IMR-90 (cell line): ENCODE results near the gene RAB3GAP2. TPM values are rescaled to one million over a fixed set of nuclear protein-coding genes. Genes with fewer than 3 reads are reported as not detected.
A peak's percentile ranks its signal among the peaks of the same experiment; 100 is the strongest.

Source experiments
- ATAC-seq: fragments of 200-7000 bp; cut with Tn5 transposase; 2 replicates; pipeline ENCODE4 v1.9.1; 2020; ENCODE audit warnings: low read depth, mild to moderate bottlenecking, moderate library complexity
- BruUV-seq: library from RNA; stranded (reverse); fragments of 400-500 nt; replicated peaks from 2 replicates; lab custom pipeline; 2021; lab: Mats Ljungman, UMichigan
- CTCF ChIA-PET: fragments of 300-600 bp; formaldehyde crosslinking; extraction: SDS; loops from one replicate; lab custom pipeline; 2021; ENCODE audit warnings: antibody characterized with exemption; lab: Yijun Ruan, JAX
- POLR2A ChIA-PET: fragments of 300-600 bp; sonication (Branson Sonifier 250); formaldehyde crosslinking; loops from one replicate; lab custom pipeline; 2022; ENCODE audit warnings: antibody characterized with exemption; ENCODE audit not compliant: unreplicated experiment; lab: Charles Lee
- DNase-seq: peaks from one replicate; pipeline ENCODE4 v3.0.0; 2013
- H2AFZ ChIP-seq: replicated peaks from 2 replicates; pipeline ENCODE3; 2013; ENCODE audit warnings: low read length, mild to moderate bottlenecking; ENCODE audit not compliant: poor library complexity
- H2AK5ac ChIP-seq: 2 replicates; pipeline ENCODE4 v1.6.1; 2013; ENCODE audit warnings: low read depth, low read length, inconsistent platforms
- H2AK9ac ChIP-seq: replicated peaks from 2 replicates; pipeline ENCODE3; 2013; ENCODE audit warnings: mild to moderate bottlenecking, low read depth, low read length, moderate library complexity; ENCODE audit not compliant: poor library complexity
- H2BK120ac ChIP-seq: 2 replicates; pipeline ENCODE4 v1.6.1; 2013; ENCODE audit warnings: low read depth, low read length, inconsistent platforms
- H2BK15ac ChIP-seq: 3 replicates; pipeline ENCODE4 v1.6.1; 2013; ENCODE audit warnings: low read depth, low read length, inconsistent platforms
- H2BK20ac ChIP-seq: 2 replicates; pipeline ENCODE4 v1.6.1; 2013; ENCODE audit warnings: low read depth, mild to moderate bottlenecking, inconsistent platforms, low read length, moderate library complexity
- H2BK5ac ChIP-seq: 2 replicates; pipeline ENCODE4 v1.6.1; 2013; ENCODE audit warnings: mild to moderate bottlenecking, low read depth, low read length, inconsistent platforms; ENCODE audit not compliant: poor library complexity, severe bottlenecking
- H3K14ac ChIP-seq: replicated peaks from 2 replicates; pipeline ENCODE4 v1.6.1; 2013; ENCODE audit warnings: low read depth, low read length, inconsistent platforms
- H3K18ac ChIP-seq: 2 replicates; pipeline ENCODE4 v1.6.1; 2013; ENCODE audit warnings: low read depth, low read length, control low read depth
- H3K23ac ChIP-seq: 2 replicates; pipeline ENCODE4 v1.6.1; 2013; ENCODE audit warnings: low read depth, low read length, inconsistent platforms
- H3K27ac ChIP-seq: 2 replicates; pipeline ENCODE4 v1.5.1; 2013; ENCODE audit warnings: mild to moderate bottlenecking, control low read depth, low read length; ENCODE audit not compliant: insufficient read depth
- H3K27me3 ChIP-seq: 2 replicates; pipeline ENCODE4 v1.6.1; 2013; ENCODE audit warnings: low read length; ENCODE audit not compliant: control insufficient read depth, insufficient read depth
- H3K36me3 ChIP-seq: 2 replicates; pipeline ENCODE4 v1.6.1; 2013; ENCODE audit warnings: low read length, mixed read lengths; ENCODE audit not compliant: control insufficient read depth, insufficient read depth
- H3K4ac ChIP-seq: 2 replicates; pipeline ENCODE4 v1.6.1; 2013; ENCODE audit warnings: low read depth, low read length, inconsistent platforms
- H3K4me1 ChIP-seq: 2 replicates; pipeline ENCODE4 v1.6.1; 2013; ENCODE audit warnings: low read length, mixed read lengths; ENCODE audit not compliant: control insufficient read depth, insufficient read depth
- H3K4me2 ChIP-seq: 2 replicates; pipeline ENCODE4 v1.6.1; 2013; ENCODE audit warnings: low read depth, mild to moderate bottlenecking, control low read depth, low read length, moderate library complexity
- H3K4me3 ChIP-seq: 2 replicates; pipeline ENCODE4 v1.5.1; 2013; ENCODE audit warnings: low read depth, mild to moderate bottlenecking, control low read depth, low read length, moderate library complexity; ENCODE audit not compliant: insufficient read depth
- H3K56ac ChIP-seq: 2 replicates; pipeline ENCODE4 v1.6.1; 2013; ENCODE audit warnings: low read length, inconsistent platforms; ENCODE audit not compliant: insufficient read depth; ENCODE audit errors: extremely low read depth
- H3K79me1 ChIP-seq, 2 experiments: 2 replicates each; pipeline ENCODE4 v1.6.1; 2013; ENCODE audit warnings: low read length in 2 of 2, inconsistent platforms in 1 of 2, low read depth in 1 of 2
- H3K9ac ChIP-seq: 2 replicates; pipeline ENCODE4 v1.6.1; 2013; ENCODE audit warnings: low read depth, low read length, control low read depth
- H3K9me1 ChIP-seq: 2 replicates; pipeline ENCODE4 v1.6.1; 2013; ENCODE audit warnings: low read length, inconsistent platforms; ENCODE audit not compliant: insufficient read depth
- H3K9me3 ChIP-seq: 2 replicates; pipeline ENCODE4 v1.6.1; 2013; ENCODE audit warnings: low read length; ENCODE audit not compliant: control insufficient read depth, insufficient read depth
- H4K20me1 ChIP-seq: 2 replicates; pipeline ENCODE4 v1.6.1; 2013; ENCODE audit warnings: low read length, inconsistent platforms; ENCODE audit not compliant: insufficient read depth
- H4K5ac ChIP-seq: 2 replicates; pipeline ENCODE4 v1.6.1; 2013; ENCODE audit warnings: mild to moderate bottlenecking, low read depth, low read length, control low read depth
- H4K8ac ChIP-seq, 2 experiments: 2 replicates each; pipeline ENCODE4 v1.6.1; 2013; ENCODE audit warnings: low read depth in 2 of 2, low read length in 2 of 2, control low read depth in 1 of 2, inconsistent platforms in 1 of 2
- H4K91ac ChIP-seq: 2 replicates; pipeline ENCODE4 v1.6.1; 2013; ENCODE audit warnings: low read depth, low read length, inconsistent platforms; ENCODE audit not compliant: insufficient read depth
- BHLHE40 ChIP-seq: fragments of 150-350 bp; IDR thresholded peaks from 2 replicates; pipeline ENCODE4 v1.6.1; 2016; ENCODE audit warnings: mild to moderate bottlenecking, low read depth, low read length
- CHD1 ChIP-seq: IDR thresholded peaks from 2 replicates; pipeline ENCODE4 v1.6.1; 2012; ENCODE audit warnings: low read depth, low read length, improper control_type of control experiment
- CTCF ChIP-seq: conservative IDR thresholded peaks from 2 replicates; pipeline ENCODE4 v1.5.1; 2012; ENCODE audit warnings: mild to moderate bottlenecking, low read depth, low read length, improper control_type of control experiment
- MAFK ChIP-seq: IDR thresholded peaks from 2 replicates; pipeline ENCODE4 v1.6.1; 2012; ENCODE audit warnings: low read depth, low read length, improper control_type of control experiment
- MXI1 ChIP-seq: IDR thresholded peaks from 2 replicates; pipeline ENCODE4 v1.6.1; 2012; ENCODE audit warnings: low read depth, mild to moderate bottlenecking, low read length, moderate library complexity, borderline replicate concordance
- NFE2L2 ChIP-seq: fragments of 150-350 bp; IDR thresholded peaks from 2 replicates; pipeline ENCODE4 v1.6.1; 2016; ENCODE audit warnings: low read depth, mild to moderate bottlenecking, low read length
- RCOR1 ChIP-seq: IDR thresholded peaks from 2 replicates; pipeline ENCODE4 v1.6.1; 2012; ENCODE audit warnings: mild to moderate bottlenecking, low read length, improper control_type of control experiment; ENCODE audit not compliant: insufficient replicate concordance
- RFX5 ChIP-seq: IDR thresholded peaks from 2 replicates; pipeline ENCODE4 v1.8.0; 2012; ENCODE audit warnings: low read depth, mild to moderate bottlenecking, low read length, moderate library complexity
- USF2 ChIP-seq: fragments of 150-350 bp; IDR thresholded peaks from 2 replicates; pipeline ENCODE4 v1.6.1; 2017; ENCODE audit warnings: mild to moderate bottlenecking, antibody characterized with exemption, low read length, low read depth
- WGBS, 2 experiments: methylation state at CpG; one replicate each; pipeline versions ENCODE4 v1.1.5 to v1.1.7; 2013; ENCODE audit warnings: missing lambda C conversion rate in 2 of 2; ENCODE audit not compliant: insufficient read length in 1 of 2; ENCODE audit errors: extremely low coverage in 2 of 2; 5-methylcytosine and 5-hydroxymethylcytosine counted together
- dilution Hi-C: fragments of 300-500 bp; cut with HindIII; formaldehyde crosslinking; loops from one replicate; pipeline ENCODE4 v1.14.3; 2018; ENCODE audit warnings: low sequenced_read_pairs; ENCODE audit not compliant: unreplicated experiment
- in situ Hi-C: fragments of 300-500 bp; cut with MboI; formaldehyde crosslinking; loops from 3 replicates; pipeline ENCODE4 v1.14.3; 2019; ENCODE audit warnings: low sequenced_read_pairs, inconsistent platforms, mixed read lengths
- intact Hi-C: fragments of 100-400 bp; cut with micrococcal nuclease; formaldehyde crosslinking; loops from 2 replicates; pipeline ENCODE4 v1.10.0; 2022
- polyA plus RNA-seq, 3 experiments: library from polyadenylated mRNA; depleted of rRNA; stranded (reverse); fragments of >200 nt; gene quantifications; 2 replicates each; pipeline ENCODE4 v1.2.3, GENCODE V29; 2012; ENCODE audit warnings: low replicate concordance in 1 of 3
- total RNA-seq: library from RNA; depleted of rRNA; stranded (reverse); fragments of >200 nt; gene quantifications from 2 replicates; pipeline ENCODE4 v1.2.3, GENCODE V29; 2012

The RAB3GAP2 gene
- total and polyA plus RNA-seq, 2 of the 4 experiments (the other 2 are of a cell fraction) = 12.3 to 37.8 TPM

- no peak overlapping the region for H3K18ac ChIP-seq
- no peak overlapping the region for H4K91ac ChIP-seq
- H2AK5ac ChIP-seq = no peak overlapping the region
- H3K4me3 ChIP-seq = no peak overlapping the region
- no peaks in the 10 kb centered on the region for H4K20me1 ChIP-seq
- H3K23ac ChIP-seq = no peak overlapping the region
- WGBS, 2 experiments = 100% methylated on average over 2 of the region's 4 CpGs; no CpG with 5 or more reads in 1 of the 2 experiments
- H3K14ac ChIP-seq = no peak overlapping the region
- no peak overlapping the region for H3K27ac ChIP-seq
- H2AFZ ChIP-seq = no peak overlapping the region
- TF ChIP-seq CHD1 (no peak), BHLHE40 (no peak), RFX5 (no peak), MXI1 (no peak), NFE2L2 (no peak), USF2 (no peak), MAFK (peak; percentile 74), RCOR1 (no peak), CTCF (no peak)
- no peak overlapping the region for H4K8ac ChIP-seq
- no peak overlapping the region for H2AK9ac ChIP-seq
- H3K27me3 ChIP-seq = no peaks in the 10 kb centered on the region
- no peak overlapping the region for H2BK20ac ChIP-seq
- H3K79me1 ChIP-seq = no peaks in the 10 kb centered on the region; a peak in 1 of 4 replicates
- ATAC-seq (no peak), DNase-seq (no peak)
- H3K9me1 ChIP-seq = no peaks in the 10 kb centered on the region
- no peak overlapping the region for H3K4ac ChIP-seq
- intact Hi-C loops = no loop called here
- no peaks in the 10 kb centered on the region for H3K4me1 ChIP-seq
- no peaks in the 10 kb centered on the region for H3K9me3 ChIP-seq
- dilution Hi-C loops = no loop called here
- no peak overlapping the region for H2BK120ac ChIP-seq
- H4K5ac ChIP-seq = no peak overlapping the region
- POLR2A ChIA-PET = no interaction called here
- BruUV-seq = no TSS peak
- H3K9ac ChIP-seq = no peak overlapping the region
- no peak overlapping the region for H2BK5ac ChIP-seq
- no peak overlapping the region for H3K56ac ChIP-seq
- peaks cover 27% of the 10 kb centered on the region for H3K36me3 ChIP-seq
- CTCF ChIA-PET = no interaction called here
- H2BK15ac ChIP-seq = no peak overlapping the region
- no peak overlapping the region for H3K4me2 ChIP-seq
- in situ Hi-C loops = no loop called here
Measured at GRCh38 chr1:220156620-220157146, 115.6 kb downstream of the RAB3GAP2 start.
